ENCODE results near the gene USP7.

GRCh38 chr16:8872967-8873865 lies 90.5 kb downstream of the USP7 start:
- TF ChIP-seq, protein P1, sequence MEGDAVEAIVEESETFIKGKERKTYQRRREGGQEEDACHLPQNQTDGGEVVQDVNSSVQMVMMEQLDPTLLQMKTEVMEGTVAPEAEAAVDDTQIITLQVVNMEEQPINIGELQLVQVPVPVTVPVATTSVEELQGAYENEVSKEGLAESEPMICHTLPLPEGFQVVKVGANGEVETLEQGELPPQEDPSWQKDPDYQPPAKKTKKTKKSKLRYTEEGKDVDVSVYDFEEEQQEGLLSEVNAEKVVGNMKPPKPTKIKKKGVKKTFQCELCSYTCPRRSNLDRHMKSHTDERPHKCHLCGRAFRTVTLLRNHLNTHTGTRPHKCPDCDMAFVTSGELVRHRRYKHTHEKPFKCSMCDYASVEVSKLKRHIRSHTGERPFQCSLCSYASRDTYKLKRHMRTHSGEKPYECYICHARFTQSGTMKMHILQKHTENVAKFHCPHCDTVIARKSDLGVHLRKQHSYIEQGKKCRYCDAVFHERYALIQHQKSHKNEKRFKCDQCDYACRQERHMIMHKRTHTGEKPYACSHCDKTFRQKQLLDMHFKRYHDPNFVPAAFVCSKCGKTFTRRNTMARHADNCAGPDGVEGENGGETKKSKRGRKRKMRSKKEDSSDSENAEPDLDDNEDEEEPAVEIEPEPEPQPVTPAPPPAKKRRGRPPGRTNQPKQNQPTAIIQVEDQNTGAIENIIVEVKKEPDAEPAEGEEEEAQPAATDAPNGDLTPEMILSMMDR (IDR thresholded peaks at IDR 0.05; ENCODE audit: poor library complexity): no peak
- no peak for TF ChIP-seq EZH2 (IDR thresholded peaks at IDR 0.05; ENCODE audit: borderline replicate concordance)

All from hepatocyte (in vitro differentiated cells).